Ishikawa (cell line): ENCODE measurements around the gene CRYAA.

ENCODE experiments used
- CEBPB ChIP-seq: IDR thresholded peaks from 2 replicates; pipeline ENCODE4 v1.6.1; 2012
- CREB1 ChIP-seq: IDR thresholded peaks from 2 replicates; pipeline ENCODE4 v1.6.1; 2012; ENCODE audit warnings: low read depth
- EGR1 ChIP-seq: IDR thresholded peaks from 2 replicates; pipeline ENCODE4 v1.6.1; 2012
- EP300 ChIP-seq: IDR thresholded peaks from 2 replicates; pipeline ENCODE4 v1.6.1; 2012; ENCODE audit warnings: borderline replicate concordance
- FOXM1 ChIP-seq: IDR thresholded peaks from 2 replicates; pipeline ENCODE4 v1.6.1; 2012; ENCODE audit warnings: low read depth, borderline replicate concordance
- MAX ChIP-seq: IDR thresholded peaks from 2 replicates; pipeline ENCODE4 v1.6.1; 2012
- NFIC ChIP-seq: IDR thresholded peaks from 2 replicates; pipeline ENCODE4 v1.6.1; 2012
- RAD21 ChIP-seq: IDR thresholded peaks from 2 replicates; pipeline ENCODE4 v1.6.1; 2012; ENCODE audit warnings: low read depth
- REST ChIP-seq: IDR thresholded peaks from 2 replicates; pipeline ENCODE4 v1.6.1; 2012; ENCODE audit warnings: low read depth, mild to moderate bottlenecking
- TAF1 ChIP-seq: IDR thresholded peaks from 2 replicates; pipeline ENCODE4 v1.6.1; 2012; ENCODE audit warnings: low read depth, mild to moderate bottlenecking
- TCF12 ChIP-seq: IDR thresholded peaks from 2 replicates; pipeline ENCODE4 v1.6.1; 2012; ENCODE audit warnings: low read depth
- TEAD4 ChIP-seq: IDR thresholded peaks from 2 replicates; pipeline ENCODE4 v1.6.1; 2012
- USF1 ChIP-seq: IDR thresholded peaks from 2 replicates; pipeline ENCODE4 v1.6.1; 2012
- YY1 ChIP-seq: IDR thresholded peaks from 2 replicates; pipeline ENCODE4 v1.6.1; 2012; ENCODE audit warnings: low read depth
- ZBTB7A ChIP-seq: IDR thresholded peaks from 2 replicates; pipeline ENCODE4 v1.6.1; 2012; ENCODE audit warnings: low read depth

The CRYAA gene

GRCh38 chr21:43201491-43201890, 32.7 kb downstream of the CRYAA start:
- TF ChIP-seq TEAD4 (no peak), NFIC (no peak), EP300 (no peak), USF1 (no peak), EGR1 (no peak), RAD21 (no peak), TAF1 (no peak), REST (no peak), ZBTB7A (no peak), TCF12 (no peak), FOXM1 (no peak), YY1 (no peak), CEBPB (no peak), CREB1 (no peak)

GRCh38 chr21:43203591-43203990, 34.8 kb downstream of the CRYAA start:
- TF ChIP-seq YY1, result no peak
- no peak for TF ChIP-seq EGR1
- no peak for TF ChIP-seq RAD21
- no peak for TF ChIP-seq FOXM1
- TF ChIP-seq TCF12, result no peak
- no peak for TF ChIP-seq USF1
- TF ChIP-seq MAX, result no peak
- TF ChIP-seq CREB1, result no peak
- no peak for TF ChIP-seq TEAD4
- TF ChIP-seq EP300, result no peak
- TF ChIP-seq REST, result no peak
- no peak for TF ChIP-seq NFIC
- no peak for TF ChIP-seq TAF1
- no peak for TF ChIP-seq ZBTB7A

GRCh38 chr21:43204638-43205037, 35.8 kb downstream of the CRYAA start:
- TF ChIP-seq EP300, result no peak
- TF ChIP-seq CREB1, result no peak
- no peak for TF ChIP-seq ZBTB7A
- no peak for TF ChIP-seq TEAD4
- no peak for TF ChIP-seq YY1
- TF ChIP-seq REST, result no peak

GRCh38 chr21:43206231-43207042, 37.6 kb downstream of the CRYAA start:
- TF ChIP-seq ZBTB7A (no peak), CEBPB (no peak), EP300 (no peak), TEAD4 (no peak), FOXM1 (no peak), RAD21 (no peak), TCF12 (no peak), EGR1 (no peak)

GRCh38 chr21:43207043-43207315, 38.2 kb downstream of the CRYAA start:
- TF ChIP-seq EGR1, result no peak
- no peak for TF ChIP-seq TAF1
- TF ChIP-seq FOXM1, result no peak
- TF ChIP-seq TCF12, result no peak
